CD4-positive, alpha-beta T cell treated with Interleukin-10 for 1 hour (primary cell): ENCODE measurements around the gene OPHN1.
"Not testable (repeated sequence)": the region's sequence is repeated elsewhere in the genome, so short reads cannot be mapped to it uniquely, and the experiment has no call there.

Source experiments
- DNase-seq: peaks from one replicate; pipeline ENCODE4 v3.0.0-alpha.2; 2020

The OPHN1 gene

DNA sequence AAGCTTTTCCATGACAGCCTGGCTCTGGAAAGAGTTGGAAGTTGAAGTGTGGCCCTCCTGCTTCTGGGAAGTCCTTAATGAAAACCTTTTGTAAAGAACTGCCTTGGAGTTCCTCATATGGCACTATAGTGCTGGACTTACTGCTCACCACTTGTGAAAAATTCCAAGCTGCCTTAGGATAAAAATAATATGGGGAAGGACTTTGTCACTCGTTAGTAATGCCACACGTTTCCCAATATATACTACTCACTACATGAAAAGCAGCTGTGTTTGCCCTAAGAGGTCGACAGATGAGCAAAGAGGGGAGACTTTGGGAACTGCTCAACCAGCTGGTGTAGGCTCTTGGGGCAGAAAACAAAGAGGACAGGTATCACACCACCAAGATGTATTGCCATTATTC lies 11.7 kb downstream of the OPHN1 start:
- no peak for DNase-seq

GRCh38 chrX:68420559-68420958 lies 12.7 kb downstream of the OPHN1 start:
- DNase-seq, result no peak

GRCh38 chrX:68419975-68420374 lies 13.3 kb downstream of the OPHN1 start:
- DNase-seq, result no peak

DNA sequence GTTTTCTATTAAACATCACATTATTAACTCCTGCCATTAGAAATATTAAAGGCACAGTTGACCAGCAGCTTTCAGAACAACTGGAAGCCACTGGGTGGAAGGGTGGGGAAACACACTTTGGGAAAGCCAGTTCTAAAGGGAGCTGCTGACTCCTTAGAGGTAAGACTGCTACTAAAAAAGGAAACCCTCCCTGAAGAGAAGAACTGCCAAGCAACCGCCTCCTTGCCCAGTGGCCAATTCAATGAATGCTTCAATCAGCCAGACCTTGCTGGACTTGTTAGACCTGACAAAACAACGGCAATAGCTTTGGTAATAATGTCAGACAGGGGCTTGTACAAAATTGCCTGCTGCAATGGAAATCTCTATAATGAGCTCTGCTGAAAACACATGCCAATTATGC lies 15.6 kb downstream of the OPHN1 start:
- DNase-seq, result no peak

DNA sequence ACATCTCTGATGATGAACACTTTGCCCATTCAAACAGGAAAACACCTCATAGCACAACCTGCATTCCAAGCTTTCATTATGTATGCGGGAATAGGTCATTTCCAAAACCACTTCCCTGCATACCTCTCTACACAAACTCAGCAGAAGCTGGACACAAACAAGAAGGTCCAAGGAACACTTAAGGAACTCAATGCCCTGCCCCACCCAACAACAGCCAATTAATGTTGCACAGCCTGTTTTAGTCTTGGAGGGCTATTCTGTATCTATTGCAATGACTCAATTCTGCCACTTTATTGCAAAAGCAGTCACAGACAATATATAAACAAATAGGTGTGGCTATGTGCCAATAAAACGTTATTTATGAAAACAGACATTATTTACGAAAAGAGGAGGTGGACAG lies 16.7 kb downstream of the OPHN1 start:
- DNase-seq, result no peak

- no peak for DNase-seq
Measured at GRCh38 chrX:68415316-68415715, 18.0 kb downstream of the OPHN1 start.

- no peak for DNase-seq
Measured at GRCh38 chrX:68413254-68413653, 20.0 kb downstream of the OPHN1 start.

GRCh38 chrX:68411729-68412128 lies 21.6 kb downstream of the OPHN1 start:
- no peak for DNase-seq

- DNase-seq, result no peak
Measured at GRCh38 chrX:68409194-68409593, 24.1 kb downstream of the OPHN1 start.

GRCh38 chrX:68403522-68403921 lies 29.8 kb downstream of the OPHN1 start:
- no peak for DNase-seq

DNA sequence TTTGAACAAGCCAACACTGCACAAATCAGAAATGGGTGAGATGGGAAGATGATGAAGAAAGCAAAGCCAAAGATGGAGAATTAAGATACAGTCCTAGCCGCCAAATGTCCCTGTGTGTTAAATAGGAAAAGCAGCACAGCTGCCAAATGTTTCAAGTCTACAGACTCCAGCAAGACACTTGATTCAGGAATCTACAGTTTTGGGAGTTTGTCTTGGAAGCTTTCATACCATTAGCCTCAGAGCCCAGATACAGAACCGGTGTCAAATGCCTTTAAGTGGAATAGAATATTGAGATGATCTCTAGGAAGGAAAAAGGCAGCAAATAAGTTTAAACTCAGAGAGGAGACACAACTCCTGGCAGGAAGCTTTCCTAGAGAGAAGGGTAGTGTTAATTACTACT lies 30.3 kb downstream of the OPHN1 start:
- no peak for DNase-seq

GRCh38 chrX:68402094-68402493 lies 31.2 kb downstream of the OPHN1 start:
- no peak for DNase-seq

DNA sequence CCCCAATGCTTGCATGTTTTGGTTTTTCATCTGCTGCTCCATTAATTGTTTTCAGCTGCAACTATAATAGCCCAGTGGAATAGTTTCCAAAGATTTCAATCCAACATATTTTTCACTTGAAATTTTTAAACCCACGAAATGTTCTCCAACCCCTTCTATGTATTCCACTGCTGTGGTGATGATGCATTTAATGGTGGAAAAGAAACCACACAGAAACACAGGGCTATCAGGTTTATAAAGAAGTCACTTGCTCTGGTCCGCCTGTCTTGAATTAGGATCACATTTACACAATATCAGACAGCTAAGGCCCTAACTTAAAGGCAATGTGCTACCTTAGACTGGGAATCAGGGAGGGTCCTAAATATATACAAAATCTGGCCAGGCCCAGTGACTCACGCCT lies 35.0 kb downstream of the OPHN1 start:
- no peak for DNase-seq

- no peak for DNase-seq
Measured at GRCh38 chrX:68396953-68397352, 36.3 kb downstream of the OPHN1 start.

- not testable (repeated sequence) for DNase-seq
Measured at GRCh38 chrX:68389419-68389960, 43.8 kb downstream of the OPHN1 start.

- DNase-seq, result no peak
Measured at GRCh38 chrX:68387776-68388175, 45.5 kb downstream of the OPHN1 start.

- no peak for DNase-seq
Measured at GRCh38 chrX:68383540-68383939, 49.8 kb downstream of the OPHN1 start.

GRCh38 chrX:68377579-68377978 lies 55.7 kb downstream of the OPHN1 start:
- not testable (repeated sequence) for DNase-seq

- no peak for DNase-seq
Measured at GRCh38 chrX:68376373-68376772, 56.9 kb downstream of the OPHN1 start.

GRCh38 chrX:68375803-68376202 lies 57.5 kb downstream of the OPHN1 start:
- no peak for DNase-seq

DNA sequence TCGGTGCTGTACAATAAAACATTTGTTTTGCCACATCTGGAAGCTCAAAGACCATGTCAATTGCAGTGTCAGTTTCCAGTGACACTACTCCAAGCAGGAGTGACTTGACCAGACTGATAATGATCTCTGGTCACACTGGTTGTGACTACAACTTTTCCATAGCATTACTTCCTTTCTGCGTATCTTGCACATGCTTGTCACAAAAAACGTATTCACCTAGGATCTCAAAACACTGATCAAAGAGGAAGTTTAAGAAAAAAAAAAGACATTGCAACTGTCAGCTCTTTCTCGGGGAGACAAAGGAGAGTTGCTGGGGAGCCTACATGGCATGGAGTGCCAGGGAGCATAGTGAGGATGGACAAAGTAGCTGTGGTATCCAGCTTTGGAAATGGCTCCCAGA lies 60.6 kb downstream of the OPHN1 start:
- DNase-seq, result no peak

GRCh38 chrX:68369559-68369958 lies 63.7 kb downstream of the OPHN1 start:
- DNase-seq, result no peak

DNA sequence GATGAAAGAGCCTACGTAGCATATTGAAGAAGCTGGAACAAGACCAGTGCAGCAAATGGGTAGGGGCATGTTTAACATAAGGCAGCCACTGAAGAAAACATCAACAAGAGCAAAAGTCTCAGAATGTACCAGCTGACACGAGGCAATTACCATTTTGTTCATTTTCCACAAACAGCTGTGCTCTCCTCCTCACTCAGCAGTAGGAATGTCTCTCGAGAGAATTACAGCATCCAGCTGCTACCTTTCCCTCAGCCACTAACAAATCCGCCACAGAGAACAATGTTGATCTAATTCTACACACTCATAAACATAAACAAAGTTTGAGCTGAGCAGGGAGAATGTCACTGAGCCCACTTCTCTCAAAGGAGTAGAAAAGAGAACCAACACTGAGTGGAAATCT lies 68.0 kb downstream of the OPHN1 start:
- no peak for DNase-seq

- no peak for DNase-seq
Measured at GRCh38 chrX:68363984-68364383, 69.3 kb downstream of the OPHN1 start.

DNA sequence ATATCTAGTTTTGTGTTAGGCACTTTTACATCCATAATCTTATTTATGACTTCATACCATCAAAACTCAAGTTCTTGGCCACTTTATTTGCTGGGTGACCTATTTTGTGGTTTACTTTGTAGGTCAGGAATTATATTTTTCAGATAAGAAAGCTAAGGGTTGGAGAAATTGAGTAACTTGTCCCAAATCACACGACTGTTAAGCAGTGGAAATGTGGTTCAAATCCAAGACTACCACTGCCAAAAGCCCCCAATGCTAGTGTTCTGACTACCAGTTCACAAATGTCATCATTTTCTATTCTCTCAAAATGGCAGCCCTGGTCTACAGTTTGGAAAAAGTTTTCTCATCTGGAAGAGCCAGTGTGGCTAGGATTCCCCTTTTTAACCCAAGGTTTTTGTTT lies 74.6 kb downstream of the OPHN1 start:
- DNase-seq, result no peak

GRCh38 chrX:68355629-68355920 lies 77.7 kb downstream of the OPHN1 start:
- no peak for DNase-seq
